NCI-H345 treated with DMSO at 0.1 percent for 48 hours (cell line): ENCODE measurements around the gene SMLR1.

Source experiments
- DNase-seq: peaks from one replicate; lab custom pipeline; 2025; ENCODE audit not compliant: unreplicated experiment; lab: John Stamatoyannopoulos, UW

SMLR1 gene

DNA sequence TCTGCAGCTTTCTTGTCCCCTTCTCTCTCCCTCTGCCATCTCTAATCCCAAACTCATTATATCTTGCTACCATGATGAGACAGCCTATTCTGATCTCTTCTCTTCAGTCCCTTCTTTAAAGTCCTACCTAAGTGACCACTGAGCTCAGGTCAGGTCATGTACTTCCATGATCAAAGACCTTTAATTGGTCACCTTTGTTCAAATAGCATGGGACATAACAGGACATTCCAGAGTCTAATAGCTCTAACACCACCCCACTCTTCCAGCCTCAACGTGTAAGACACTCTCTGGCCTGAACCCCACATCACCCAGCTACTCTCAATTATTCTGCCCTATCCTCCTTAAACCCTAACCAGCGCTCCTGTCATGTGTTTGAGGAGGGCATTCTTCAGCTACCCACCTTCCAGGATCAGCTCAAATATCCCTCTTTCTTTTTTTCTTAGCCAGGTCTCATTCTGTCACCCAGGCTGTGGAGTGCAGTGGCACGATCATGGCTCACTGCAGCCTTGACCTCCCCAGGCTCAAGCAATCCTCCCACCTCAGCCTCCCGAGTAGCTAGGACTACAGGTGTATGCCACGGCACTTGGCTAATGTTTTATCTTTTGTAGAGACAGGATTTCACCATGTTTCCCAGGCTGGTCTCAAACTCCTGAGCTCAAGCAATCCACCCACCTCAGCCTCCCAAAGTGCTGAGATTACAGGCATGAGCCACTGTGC, 2.1 kb upstream of the SMLR1 start:
- no peak for DNase-seq

DNA sequence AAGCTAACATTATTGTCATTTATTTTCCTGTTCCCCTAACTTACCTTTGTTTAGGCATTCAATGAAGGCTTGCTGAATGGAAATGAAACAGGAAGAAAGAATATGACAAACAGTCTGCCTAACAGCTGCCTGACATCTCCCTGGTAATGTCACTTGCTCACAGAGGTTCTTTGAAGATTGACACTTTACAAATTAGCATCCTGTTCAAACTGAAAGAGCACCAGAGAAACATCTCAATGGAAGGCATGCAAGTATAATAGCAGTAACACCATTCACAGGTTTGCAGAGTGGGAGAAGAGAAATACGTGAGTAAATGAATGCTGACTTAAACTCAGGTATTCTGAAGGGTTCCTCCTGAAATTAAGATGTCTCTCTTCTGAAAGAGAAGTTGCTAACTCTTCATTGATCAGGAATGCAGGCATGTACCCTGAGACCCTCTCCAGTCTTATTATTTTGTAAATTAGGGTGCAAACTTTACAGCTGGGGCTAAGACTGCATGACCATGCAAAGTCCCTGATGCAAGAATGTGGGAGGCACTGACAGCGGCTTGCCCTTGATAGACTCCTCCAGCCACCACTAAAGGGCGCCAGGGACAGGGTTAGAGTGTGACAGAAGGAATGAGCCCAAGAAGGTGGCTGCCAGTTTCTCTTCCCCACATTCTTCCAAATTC, 1.3 kb upstream of the SMLR1 start:
- no peak for DNase-seq

DNA sequence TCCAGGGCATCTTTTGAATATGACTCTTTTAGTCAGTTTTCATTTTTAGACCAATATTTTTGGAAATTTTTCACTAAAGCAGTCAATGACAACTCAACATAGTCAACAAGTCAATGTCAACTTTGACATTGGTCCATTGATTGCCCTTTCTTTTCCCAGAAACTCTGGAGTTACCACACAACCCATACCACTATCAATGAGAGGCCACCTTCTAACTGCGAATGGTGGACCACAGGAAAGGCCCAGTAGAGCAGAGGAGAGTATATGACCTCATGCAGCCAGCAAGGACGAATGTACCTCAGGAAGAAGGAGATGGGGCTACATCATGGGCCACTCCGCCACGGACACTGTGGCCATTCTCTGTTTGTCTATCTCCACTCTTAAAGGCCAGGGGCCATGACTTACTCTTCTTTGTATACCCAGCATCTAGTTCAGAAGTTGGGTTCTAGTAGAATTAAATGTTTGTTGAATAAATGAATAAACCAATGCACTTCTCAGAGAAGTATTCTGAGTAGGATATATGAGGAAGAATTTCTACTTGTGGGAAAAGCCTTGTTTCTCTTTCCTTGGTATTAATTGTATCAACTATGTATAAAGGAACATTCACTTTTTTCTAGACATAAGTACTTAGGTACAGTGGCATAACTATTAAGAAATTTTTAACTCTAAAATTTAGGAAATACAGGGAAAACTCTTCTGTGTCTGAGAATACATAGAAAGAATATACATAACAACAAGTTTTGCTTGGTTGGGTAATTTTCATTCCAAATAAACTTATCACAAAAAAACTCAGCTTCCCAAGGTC, 562 bp upstream of the SMLR1 start:
- DNase-seq: no peak

DNA sequence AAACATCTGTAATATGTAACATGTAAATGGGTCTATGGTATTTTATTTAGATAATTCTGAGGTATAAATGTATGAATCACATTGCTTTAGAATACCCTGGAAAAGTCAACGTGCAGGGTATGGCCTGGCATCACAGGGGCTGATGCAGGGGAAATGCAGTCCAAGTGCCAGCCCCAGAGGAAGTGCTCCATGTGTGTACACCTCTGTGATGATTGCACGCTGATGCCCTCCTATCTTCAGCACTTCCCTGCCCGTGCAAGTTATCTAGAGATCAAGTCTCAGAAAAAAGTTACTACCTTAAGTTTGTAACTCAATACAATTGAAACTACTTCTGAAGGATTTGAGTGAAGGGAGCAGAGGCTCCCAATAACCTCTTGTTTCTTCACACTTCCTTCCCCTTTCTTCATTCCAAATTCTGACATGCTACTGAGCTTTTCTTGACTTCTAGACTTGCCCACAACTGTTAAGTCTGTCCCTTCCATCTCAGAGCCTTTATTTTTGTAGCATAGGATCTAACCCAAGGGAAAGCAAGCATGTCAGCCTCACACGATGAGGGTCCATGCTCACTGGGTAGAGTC, 2.2 kb downstream of the SMLR1 start:
- no peak for DNase-seq

GRCh38 chr6:130831607-130832006, 4.4 kb downstream of the SMLR1 start:
- no peak for DNase-seq

DNA sequence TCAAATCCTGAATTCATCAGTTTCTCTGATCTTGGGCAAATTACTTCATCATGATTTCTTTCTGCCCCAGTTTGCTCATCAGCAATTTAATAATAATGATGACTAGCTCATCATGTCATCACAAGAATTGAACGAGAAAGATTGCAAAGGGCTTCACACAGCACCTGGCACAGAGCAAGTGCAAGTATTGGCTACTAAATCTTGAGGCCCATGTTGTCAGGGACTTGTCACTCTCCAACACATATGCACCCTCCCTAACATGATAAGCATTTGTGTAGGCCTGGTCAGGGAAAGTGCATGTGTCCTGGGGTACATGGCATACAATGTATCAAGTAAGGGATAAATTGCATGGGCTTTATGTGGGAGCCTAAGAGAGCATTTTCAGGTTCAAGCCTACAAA, 6.4 kb downstream of the SMLR1 start:
- DNase-seq: no peak

DNA sequence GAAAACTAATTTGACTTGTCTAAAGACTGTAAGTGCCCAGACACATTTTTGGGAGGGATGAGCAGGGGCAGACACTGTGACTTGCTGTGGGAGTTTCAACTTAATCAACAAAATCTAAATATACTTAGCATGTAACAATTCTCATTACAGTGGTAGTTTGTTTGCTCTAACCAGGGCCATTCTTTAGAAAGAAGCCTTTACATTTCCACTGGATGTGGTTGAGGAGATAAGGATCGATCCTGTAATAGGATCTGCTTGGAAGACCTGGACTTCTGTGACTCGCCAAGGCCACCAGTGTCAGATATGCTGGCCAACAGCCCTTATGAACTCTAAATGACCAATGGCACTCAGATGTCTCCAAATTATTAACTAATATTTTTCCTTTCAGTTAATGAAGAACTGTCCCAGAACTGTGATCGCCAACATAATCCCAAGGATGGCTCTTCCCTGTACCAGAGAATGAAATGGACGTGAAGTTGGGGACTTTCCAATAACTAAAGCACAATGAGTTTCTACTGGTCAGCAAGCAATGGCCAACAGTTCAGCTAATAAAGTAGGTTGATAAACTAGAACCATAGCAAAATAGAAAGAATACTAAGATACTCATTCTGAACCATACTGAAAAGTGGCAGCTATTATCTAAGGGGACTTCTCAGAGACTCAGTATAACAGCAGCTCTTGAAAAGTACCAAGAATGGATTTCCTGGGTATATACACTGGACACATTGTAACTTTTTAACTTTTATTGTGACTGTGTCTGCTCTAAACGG, 7.5 kb downstream of the SMLR1 start:
- no peak for DNase-seq

GRCh38 chr6:130836055-130836640, 8.9 kb downstream of the SMLR1 start:
- DNase-seq: no peak

- DNase-seq: no peak
Measured at GRCh38 chr6:130837067-130837466, 9.9 kb downstream of the SMLR1 start.

DNA sequence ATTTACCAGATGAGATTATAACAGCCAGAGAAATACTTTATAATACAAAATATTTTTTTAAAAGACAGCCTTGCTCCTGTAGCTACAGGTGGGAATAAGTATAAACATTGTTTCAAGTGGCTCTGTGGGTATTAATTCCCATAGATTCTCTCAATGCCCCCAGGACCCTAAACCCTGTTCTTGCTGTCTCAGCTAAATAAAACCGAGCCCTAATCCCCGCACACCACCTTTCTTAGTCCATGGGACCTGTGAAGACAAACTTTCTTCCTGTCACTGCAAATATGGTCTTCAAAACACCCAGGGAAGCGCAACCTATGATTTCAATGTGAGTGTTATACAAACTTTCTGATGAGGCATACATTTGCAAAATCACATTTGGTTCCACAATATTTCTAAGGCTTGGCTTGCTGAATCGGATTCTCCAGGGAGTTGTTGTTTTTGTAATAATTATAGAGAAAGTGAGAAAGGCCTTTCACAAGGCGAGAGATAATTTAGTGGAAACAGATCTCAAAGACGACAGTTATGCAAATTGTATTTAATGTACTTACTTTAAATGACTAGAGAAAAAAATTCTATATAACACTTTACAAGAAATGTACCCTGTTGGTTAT, 11.1 kb downstream of the SMLR1 start:
- DNase-seq: no peak

DNA sequence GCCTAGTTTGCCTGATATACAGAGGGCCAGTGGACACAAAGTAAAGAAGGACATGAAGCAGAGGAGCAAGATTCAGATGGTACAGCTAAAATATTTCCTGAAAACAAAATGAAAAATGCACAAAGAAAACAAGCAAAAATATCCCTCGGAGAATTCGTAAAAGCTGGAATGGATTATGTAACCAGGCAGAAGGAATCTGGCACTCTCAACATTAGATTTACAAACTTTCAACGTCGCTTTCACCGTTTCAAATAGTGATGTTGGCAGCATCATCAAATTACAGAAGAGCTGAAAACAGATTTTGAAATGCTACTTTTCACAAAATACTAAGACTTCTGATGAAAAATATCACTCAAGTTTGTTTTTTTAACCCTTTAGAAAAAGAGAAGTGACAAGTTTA, 11.7 kb downstream of the SMLR1 start:
- no peak for DNase-seq

- no peak for DNase-seq
Measured at GRCh38 chr6:130839379-130839778, 12.2 kb downstream of the SMLR1 start.

- DNase-seq: no peak
Measured at GRCh38 chr6:130840050-130840449, 12.8 kb downstream of the SMLR1 start.

GRCh38 chr6:130841128-130841728, 14.0 kb downstream of the SMLR1 start:
- DNase-seq: no peak

GRCh38 chr6:130843575-130844320, 16.5 kb downstream of the SMLR1 start:
- peak; percentile 12 for DNase-seq

DNA sequence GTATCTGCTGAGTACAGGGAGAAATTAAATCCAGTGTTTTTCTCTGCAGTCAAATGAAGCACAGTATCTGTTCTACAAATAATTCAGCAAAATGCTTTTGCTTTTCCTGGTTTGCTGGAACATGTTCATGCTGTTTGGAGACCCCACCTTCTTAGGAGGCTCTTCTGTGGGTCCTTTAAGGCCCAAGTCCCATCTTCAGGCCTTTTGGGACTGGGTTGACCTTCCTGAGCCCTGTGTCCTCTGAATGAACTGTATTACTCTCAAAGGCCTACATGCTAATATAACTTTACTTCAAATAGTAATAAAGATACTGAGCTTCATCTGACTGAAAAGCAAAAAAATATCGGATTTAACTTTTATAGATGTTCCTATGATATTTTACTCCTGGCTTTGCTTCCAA, 19.3 kb downstream of the SMLR1 start:
- DNase-seq: no peak

- DNase-seq: no peak
Measured at GRCh38 chr6:130847001-130847910, 20.1 kb downstream of the SMLR1 start.

DNA sequence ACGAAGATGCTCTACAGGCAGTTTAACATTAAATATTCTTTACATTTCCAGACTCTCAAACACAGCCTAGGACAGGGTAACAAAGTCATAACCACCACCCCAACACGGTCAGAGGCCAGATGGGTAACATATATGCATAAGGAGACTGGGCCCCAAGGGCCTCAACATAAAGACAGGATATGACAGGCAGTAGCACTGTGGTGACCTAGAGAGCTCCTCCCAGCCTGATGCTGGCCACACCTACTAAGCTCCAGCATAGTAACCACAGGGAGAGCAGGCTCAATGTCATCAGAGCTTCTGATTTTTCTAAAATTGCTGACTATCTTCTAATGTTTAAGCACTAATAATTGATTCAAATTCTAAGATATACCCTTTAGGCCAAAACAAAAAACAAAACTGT, 21.7 kb downstream of the SMLR1 start:
- no peak for DNase-seq
